GM23338 (cell line): ENCODE data around the gene OVCA2.

ENCODE experiments used
- EZH2 ChIP-seq: fragments of 200-600 bp; sonication (generic); IDR thresholded peaks from one replicate; pipeline ENCODE4 v1.8.0; 2017; ENCODE audit warnings: antibody characterized with exemption, mild to moderate bottlenecking, low read depth; ENCODE audit not compliant: unreplicated experiment
- JUNB ChIP-seq: IDR thresholded peaks from one replicate; pipeline ENCODE4 v1.6.1; 2016; ENCODE audit warnings: antibody characterized with exemption; ENCODE audit not compliant: unreplicated experiment
- NANOG ChIP-seq: IDR thresholded peaks from 2 replicates; pipeline ENCODE4 v1.6.1; 2016; ENCODE audit warnings: antibody characterized with exemption, borderline replicate concordance
- POLR2AphosphoS5 ChIP-seq: IDR thresholded peaks from 2 replicates; pipeline ENCODE4 v1.6.1; 2016; ENCODE audit warnings: antibody characterized with exemption, low read depth
- REST ChIP-seq: IDR thresholded peaks from one replicate; pipeline ENCODE4 v1.6.1; 2018; ENCODE audit warnings: antibody characterized with exemption; ENCODE audit not compliant: unreplicated experiment
- ZNF114 ChIP-seq: fragments of 250-450 bp; sonication (Bioruptor Pico); IDR thresholded peaks from 2 replicates; pipeline ENCODE4 v1.5.0; 2020; ENCODE audit warnings: mild to moderate bottlenecking, moderate library complexity
- TF ChIP-seq, protein P1 (sequence below), 2 experiments: fragments of 200-600 bp in 1 of 2; sonication (generic) in 1 of 2; conservative IDR thresholded peaks; 2 replicates each; pipeline versions ENCODE4 v1.5.1 to v1.6.1; 2016 to 2017; ENCODE audit warnings: antibody characterized with exemption in 2 of 2, low read depth in 2 of 2, mild to moderate bottlenecking in 2 of 2, moderate library complexity in 1 of 2

- no peak for TF ChIP-seq REST
- TF ChIP-seq, protein P1, sequence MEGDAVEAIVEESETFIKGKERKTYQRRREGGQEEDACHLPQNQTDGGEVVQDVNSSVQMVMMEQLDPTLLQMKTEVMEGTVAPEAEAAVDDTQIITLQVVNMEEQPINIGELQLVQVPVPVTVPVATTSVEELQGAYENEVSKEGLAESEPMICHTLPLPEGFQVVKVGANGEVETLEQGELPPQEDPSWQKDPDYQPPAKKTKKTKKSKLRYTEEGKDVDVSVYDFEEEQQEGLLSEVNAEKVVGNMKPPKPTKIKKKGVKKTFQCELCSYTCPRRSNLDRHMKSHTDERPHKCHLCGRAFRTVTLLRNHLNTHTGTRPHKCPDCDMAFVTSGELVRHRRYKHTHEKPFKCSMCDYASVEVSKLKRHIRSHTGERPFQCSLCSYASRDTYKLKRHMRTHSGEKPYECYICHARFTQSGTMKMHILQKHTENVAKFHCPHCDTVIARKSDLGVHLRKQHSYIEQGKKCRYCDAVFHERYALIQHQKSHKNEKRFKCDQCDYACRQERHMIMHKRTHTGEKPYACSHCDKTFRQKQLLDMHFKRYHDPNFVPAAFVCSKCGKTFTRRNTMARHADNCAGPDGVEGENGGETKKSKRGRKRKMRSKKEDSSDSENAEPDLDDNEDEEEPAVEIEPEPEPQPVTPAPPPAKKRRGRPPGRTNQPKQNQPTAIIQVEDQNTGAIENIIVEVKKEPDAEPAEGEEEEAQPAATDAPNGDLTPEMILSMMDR (conservative IDR thresholded peaks at IDR 0.05; ENCODE audit: low read depth in 2 of 2): no peak
- TF ChIP-seq POLR2AphosphoS5: no peak
- TF ChIP-seq NANOG: no peak
- TF ChIP-seq EZH2: no peak
- TF ChIP-seq ZNF114 (CRISPR knock-in tag): no peak
- no peak for TF ChIP-seq JUNB
Measured at GRCh38 chr17:1995321-1995892, 46.4 kb upstream of the OVCA2 start.
